ENCODE measurements around the gene RIC8A. TPM values are rescaled to one million over a fixed set of nuclear protein-coding genes. Genes with fewer than 3 reads are reported as not detected.

The RIC8A gene
- total and polyA plus RNA-seq, 9 of the 15 experiments (the other 6 are each of a cell fraction or from before 2014, with no cell fraction given), result 10.7 to 108 (median 72.1) TPM

DNA sequence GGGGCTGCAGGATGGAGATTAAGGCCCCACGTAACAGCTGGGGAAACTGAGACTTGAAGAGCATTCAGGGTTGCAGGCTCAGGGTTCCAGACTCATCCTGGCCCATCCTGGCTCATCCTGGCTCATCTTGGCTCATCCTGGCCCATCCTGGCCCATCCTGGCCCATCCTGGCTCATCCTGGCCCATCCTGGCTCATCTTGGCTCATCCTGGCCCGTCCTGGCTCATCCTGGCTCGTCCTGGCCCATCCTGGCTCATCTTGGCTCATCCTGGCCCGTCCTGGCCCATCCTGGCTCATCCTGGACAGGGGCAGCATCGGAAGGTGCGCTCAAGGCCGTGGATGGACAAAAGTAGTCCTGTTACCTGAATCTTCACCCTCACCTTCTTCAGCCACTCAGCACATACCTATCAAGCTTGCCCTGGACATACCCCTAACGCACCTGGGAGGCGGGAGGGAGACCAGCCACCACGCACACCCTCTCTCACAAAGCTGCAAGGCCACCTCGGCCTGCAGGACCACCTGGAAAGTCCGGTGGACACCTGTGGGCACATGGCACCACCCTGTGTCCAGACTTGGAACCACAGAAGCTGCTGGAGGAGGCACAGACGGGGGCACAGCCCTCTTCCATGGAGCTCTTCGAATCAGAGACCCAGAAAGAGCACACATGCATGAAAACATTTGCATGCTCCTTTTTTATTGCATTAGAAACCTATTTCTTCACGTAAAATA lies 50.4 kb downstream of the RIC8A start (continued):
- TF ChIP-seq, protein P1, sequence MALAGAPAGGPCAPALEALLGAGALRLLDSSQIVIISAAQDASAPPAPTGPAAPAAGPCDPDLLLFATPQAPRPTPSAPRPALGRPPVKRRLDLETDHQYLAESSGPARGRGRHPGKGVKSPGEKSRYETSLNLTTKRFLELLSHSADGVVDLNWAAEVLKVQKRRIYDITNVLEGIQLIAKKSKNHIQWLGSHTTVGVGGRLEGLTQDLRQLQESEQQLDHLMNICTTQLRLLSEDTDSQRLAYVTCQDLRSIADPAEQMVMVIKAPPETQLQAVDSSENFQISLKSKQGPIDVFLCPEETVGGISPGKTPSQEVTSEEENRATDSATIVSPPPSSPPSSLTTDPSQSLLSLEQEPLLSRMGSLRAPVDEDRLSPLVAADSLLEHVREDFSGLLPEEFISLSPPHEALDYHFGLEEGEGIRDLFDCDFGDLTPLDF (CRISPR knock-in tag; IDR thresholded peaks at IDR 0.05), result no peak
- TF ChIP-seq, protein P2, sequence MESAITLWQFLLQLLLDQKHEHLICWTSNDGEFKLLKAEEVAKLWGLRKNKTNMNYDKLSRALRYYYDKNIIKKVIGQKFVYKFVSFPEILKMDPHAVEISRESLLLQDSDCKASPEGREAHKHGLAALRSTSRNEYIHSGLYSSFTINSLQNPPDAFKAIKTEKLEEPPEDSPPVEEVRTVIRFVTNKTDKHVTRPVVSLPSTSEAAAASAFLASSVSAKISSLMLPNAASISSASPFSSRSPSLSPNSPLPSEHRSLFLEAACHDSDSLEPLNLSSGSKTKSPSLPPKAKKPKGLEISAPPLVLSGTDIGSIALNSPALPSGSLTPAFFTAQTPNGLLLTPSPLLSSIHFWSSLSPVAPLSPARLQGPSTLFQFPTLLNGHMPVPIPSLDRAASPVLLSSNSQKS (CRISPR knock-in tag; IDR thresholded peaks at IDR 0.05), result no peak

DNA sequence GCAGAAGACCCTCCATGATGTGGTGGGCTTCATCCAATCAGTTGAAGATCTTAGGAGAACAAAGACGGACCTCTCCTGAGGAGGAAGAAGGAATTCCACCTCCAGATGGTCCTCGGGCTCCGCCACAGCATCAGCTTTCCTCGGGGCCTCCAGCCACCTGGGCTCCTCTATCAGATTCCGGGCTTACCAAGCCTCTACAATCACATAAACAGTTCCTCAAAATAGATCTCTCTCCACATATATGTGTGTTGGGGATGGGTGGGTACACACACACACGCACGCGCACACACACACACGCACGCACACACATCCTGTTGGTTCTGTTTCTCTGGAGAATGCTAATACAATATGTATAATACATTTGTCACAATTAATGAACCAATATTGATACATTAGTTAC lies 51.9 kb downstream of the RIC8A start:
- Histone ChIP-seq H3K4me1 (replicated peaks in 1 of 2; ENCODE audit: control insufficient read depth in 2 of 2, insufficient read depth in 2 of 2, low read length in 2 of 2) (peaks cover 13 to 19% of the 10 kb centered on the region in 2 experiments), H3K36me3 (ENCODE audit: control insufficient read depth, insufficient read depth, low read length) (no peaks in the 10 kb centered on the region), H3K27me3 (ENCODE audit: control insufficient read depth in 2 of 2, insufficient read depth in 2 of 2, low read length in 2 of 2) (no peaks in the 10 kb centered on the region), H3K9ac (ENCODE audit: insufficient read depth in 1 of 2, low read depth in 2 of 2, low read length in 2 of 2) (no peak overlapping the region), H2AFZ (ENCODE audit: low read depth, low read length) (no peak overlapping the region), H3K27ac (ENCODE audit: extremely low read depth, low read depth, low read length) (no peak overlapping the region), H3K79me2 (ENCODE audit: control insufficient read depth, insufficient read depth, low read length) (no peaks in the 10 kb centered on the region), H3K9me3 (replicated peaks; ENCODE audit: control insufficient read depth, insufficient read depth, low read depth, low read length) (no peaks in the 10 kb centered on the region; the same call in 1 of the 2 replicates), H3K4me2 (ENCODE audit: insufficient read depth, low read length) (no peak overlapping the region), H3K4me3 (no peak overlapping the region), H3K9me1 (ENCODE audit: control insufficient read depth, insufficient read depth, low read length) (no peaks in the 10 kb centered on the region), H4K20me1 (replicated peaks; ENCODE audit: control insufficient read depth, insufficient read depth, low read length) (no peaks in the 10 kb centered on the region)
- no peak for ATAC-seq
- CTCF ChIA-PET (ENCODE audit: low intra/inter-chr PET ratio), result no interaction called here
- FAIRE-seq, result no peak
- no TSS peak for BruUV-seq (replicated peaks)
- no peak for DNase-seq (ENCODE audit: extremely low read depth in 1 of 4, low spot score in 3 of 4)
- intact Hi-C loops (cut with micrococcal nuclease), result no loop called here
- WGBS (ENCODE audit: insufficient coverage, low coverage, missing lambda C conversion rate), result 63% methylated on average over 10 of the region's 10 CpGs
- in situ Hi-C loops (cut with MboI), result no loop called here
- POLR2A ChIA-PET, result interaction anchor here (1.6 kb wide), 1 partner anchor 9 kb away, joined by 3 read pairs; no protein-coding TSS in a partner anchor
- TF ChIP-seq BRCA1 (IDR thresholded peaks at IDR 0.05) (no peak), BRCA1 (CRISPR knock-in tag; IDR thresholded peaks at IDR 0.05) (no peak), CREM (IDR thresholded peaks at IDR 0.05; ENCODE audit: low read depth) (no peak), TCF7L2 (IDR thresholded peaks at IDR 0.05; ENCODE audit: low read depth, low read length) (no peak), GTF2A2 (tag; IDR thresholded peaks at IDR 0.05) (no peak), ZNF699 (CRISPR knock-in tag; IDR thresholded peaks at IDR 0.05; ENCODE audit: insufficient replicate concordance) (no peak), MEF2D (tag; conservative IDR thresholded peaks at IDR 0.05; ENCODE audit: low read depth) (no peak), SMARCE1 (IDR thresholded peaks at IDR 0.05) (no peak)
- TF ChIP-seq, protein P3, sequence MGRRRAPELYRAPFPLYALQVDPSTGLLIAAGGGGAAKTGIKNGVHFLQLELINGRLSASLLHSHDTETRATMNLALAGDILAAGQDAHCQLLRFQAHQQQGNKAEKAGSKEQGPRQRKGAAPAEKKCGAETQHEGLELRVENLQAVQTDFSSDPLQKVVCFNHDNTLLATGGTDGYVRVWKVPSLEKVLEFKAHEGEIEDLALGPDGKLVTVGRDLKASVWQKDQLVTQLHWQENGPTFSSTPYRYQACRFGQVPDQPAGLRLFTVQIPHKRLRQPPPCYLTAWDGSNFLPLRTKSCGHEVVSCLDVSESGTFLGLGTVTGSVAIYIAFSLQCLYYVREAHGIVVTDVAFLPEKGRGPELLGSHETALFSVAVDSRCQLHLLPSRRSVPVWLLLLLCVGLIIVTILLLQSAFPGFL (CRISPR knock-in tag; IDR thresholded peaks at IDR 0.05), result no peak
- TF ChIP-seq, protein P4, sequence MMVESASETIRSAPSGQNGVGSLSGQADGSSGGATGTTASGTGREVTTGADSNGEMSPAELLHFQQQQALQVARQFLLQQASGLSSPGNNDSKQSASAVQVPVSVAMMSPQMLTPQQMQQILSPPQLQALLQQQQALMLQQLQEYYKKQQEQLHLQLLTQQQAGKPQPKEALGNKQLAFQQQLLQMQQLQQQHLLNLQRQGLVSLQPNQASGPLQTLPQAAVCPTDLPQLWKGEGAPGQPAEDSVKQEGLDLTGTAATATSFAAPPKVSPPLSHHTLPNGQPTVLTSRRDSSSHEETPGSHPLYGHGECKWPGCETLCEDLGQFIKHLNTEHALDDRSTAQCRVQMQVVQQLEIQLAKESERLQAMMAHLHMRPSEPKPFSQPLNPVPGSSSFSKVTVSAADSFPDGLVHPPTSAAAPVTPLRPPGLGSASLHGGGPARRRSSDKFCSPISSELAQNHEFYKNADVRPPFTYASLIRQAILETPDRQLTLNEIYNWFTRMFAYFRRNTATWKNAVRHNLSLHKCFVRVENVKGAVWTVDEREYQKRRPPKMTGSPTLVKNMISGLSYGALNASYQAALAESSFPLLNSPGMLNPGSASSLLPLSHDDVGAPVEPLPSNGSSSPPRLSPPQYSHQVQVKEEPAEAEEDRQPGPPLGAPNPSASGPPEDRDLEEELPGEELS (CRISPR knock-in tag; IDR thresholded peaks at IDR 0.05; ENCODE audit: borderline replicate concordance), result no peak
- TF ChIP-seq, protein P5, sequence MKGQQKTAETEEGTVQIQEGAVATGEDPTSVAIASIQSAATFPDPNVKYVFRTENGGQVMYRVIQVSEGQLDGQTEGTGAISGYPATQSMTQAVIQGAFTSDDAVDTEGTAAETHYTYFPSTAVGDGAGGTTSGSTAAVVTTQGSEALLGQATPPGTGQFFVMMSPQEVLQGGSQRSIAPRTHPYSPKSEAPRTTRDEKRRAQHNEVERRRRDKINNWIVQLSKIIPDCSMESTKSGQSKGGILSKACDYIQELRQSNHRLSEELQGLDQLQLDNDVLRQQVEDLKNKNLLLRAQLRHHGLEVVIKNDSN (CRISPR knock-in tag; IDR thresholded peaks at IDR 0.05), result no peak
- TF ChIP-seq, protein P6, sequence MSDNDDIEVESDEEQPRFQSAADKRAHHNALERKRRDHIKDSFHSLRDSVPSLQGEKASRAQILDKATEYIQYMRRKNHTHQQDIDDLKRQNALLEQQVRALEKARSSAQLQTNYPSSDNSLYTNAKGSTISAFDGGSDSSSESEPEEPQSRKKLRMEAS (CRISPR knock-in tag; IDR thresholded peaks at IDR 0.05), result no peak
